CD4-positive, alpha-beta T cell treated with Interleukin-17A for 1 hour (primary cell): ENCODE measurements around the gene SFT2D3.

ENCODE experiments used
- DNase-seq: peaks from one replicate; pipeline ENCODE4 v3.0.0-alpha.2; 2020

The SFT2D3 gene

DNA sequence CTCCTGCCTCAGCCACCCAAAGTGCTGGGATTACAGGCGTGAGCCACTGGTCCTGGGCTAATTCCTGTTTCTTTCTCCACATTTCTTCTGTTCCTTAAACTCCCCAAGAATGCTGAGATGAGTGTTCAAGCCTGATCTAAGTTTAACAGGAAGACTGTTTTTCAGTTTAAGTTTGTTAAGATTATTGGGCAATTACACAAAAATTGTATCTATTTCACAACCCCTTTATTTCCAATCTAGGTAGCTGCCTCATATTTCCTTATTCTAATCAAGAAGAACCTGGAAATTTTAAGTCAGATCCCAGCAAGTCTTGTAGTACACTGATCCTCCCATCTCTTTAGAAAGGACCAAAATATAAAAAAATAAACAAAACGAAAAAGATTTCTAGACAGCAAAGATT, 11.7 kb downstream of the SFT2D3 start:
- DNase-seq: no peak

DNA sequence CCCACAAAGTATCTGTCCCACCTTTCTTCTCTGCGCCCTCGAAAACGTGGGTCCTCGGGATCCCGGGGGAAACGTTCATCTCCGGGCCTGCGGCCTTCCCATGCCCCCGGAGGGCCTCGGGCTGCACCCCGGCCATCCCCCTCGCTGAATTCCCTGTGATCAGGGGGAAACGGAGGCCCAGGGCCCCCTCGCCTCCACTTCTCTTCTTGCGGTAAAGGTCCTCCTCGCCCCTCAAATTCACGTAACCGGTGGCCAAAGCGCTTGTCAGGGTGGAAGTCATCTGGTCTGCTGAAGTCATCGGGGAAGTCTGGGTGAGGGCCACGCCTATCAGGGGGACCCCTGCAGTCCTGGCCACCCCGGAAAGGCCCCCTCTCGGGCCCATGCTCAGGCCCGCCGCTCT, 12.3 kb downstream of the SFT2D3 start:
- no peak for DNase-seq

DNA sequence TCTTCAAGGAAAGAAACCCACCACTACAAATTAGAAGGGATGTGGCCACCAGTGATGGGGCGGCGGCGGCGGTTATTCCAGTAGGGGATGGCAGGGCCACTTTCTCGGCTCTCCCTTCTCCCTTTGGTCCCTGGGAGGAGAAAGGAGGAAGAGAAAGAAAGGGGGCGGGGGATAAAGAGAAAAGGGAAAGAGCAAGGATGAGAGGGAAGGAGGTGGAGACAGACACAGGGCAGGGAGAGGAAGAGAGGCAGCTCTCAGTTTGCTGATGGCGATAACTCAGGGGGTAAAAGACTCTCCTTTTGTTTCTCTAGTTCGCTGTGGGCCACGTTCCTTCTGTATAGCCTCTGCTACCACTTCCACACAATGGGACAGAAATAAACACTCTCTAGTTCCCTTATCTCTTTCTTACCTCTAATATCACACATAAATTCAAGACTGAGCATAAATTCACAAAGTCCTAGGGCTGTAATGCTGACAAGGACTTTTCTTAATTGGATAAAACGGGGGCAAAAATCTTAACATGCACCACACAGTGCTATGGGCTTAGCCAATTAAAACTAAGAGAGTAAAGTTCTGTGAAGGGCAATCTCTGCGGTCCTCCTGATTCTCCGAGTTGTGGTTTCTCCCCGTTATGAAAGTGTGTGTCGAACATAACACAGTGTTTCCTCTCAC, 14.6 kb downstream of the SFT2D3 start:
- DNase-seq: no peak

DNA sequence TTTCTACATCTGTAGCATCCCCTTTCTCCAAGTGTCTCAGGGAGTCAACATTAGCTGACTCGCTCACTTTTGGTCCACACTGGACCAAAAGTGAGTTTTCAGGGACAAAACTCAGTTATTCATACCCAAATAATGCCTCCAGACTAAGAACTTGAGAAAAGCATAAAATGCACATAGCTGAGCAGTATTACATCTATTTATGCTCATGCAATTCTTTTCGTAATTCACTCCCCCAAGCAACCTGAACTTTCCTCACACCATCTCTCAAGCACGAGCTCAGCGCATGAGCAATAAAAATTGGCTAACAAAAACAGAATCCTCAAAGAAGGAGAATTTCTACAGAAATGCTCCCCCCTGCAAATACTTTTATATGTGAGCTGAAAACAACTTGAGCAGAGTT, 17.0 kb downstream of the SFT2D3 start:
- DNase-seq: no peak

DNA sequence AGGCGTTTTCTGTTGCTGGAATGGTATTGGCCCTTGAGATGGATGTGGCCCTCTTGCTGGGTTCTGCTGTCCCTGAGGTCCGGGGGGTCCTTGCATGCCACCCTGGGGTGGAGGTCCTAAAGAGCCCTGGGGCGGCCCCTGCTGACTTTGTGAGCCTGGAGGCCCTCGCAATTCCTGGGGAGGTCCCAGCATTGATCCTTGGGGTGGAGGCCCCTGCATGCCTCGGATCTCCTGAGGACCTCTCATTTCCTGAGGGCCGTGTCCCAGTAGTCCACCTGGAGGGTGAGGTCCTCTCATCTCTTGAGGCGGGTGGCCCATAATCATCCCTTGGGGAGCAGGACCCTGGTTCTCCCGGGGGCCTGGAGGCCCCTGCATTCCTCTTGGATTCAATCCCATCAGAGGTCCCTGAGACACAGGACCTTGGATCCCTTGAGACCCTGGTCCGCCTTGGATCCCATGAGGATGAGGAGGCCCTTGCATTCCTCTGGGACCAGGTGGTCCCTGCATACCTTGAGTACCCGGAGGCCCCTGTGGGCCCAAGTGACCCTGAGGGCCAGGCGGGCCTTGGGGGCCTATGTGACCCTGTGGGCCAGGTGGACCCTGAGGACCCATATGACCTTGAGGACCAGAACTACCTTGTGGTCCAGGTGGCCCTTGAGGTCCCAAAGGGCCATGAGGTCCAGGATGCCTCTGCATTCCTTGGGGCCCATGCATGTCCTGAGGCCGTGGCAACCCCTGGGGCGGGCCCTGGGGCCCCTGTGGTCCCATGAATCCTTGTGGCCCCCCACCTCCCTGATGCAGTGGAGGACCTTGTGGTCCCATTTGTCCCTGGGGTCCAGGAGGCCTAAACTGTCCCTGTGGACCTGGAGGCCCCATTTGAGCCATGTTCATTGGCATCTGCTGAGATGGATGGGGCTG, 18.3 kb downstream of the SFT2D3 start:
- no peak for DNase-seq

DNA sequence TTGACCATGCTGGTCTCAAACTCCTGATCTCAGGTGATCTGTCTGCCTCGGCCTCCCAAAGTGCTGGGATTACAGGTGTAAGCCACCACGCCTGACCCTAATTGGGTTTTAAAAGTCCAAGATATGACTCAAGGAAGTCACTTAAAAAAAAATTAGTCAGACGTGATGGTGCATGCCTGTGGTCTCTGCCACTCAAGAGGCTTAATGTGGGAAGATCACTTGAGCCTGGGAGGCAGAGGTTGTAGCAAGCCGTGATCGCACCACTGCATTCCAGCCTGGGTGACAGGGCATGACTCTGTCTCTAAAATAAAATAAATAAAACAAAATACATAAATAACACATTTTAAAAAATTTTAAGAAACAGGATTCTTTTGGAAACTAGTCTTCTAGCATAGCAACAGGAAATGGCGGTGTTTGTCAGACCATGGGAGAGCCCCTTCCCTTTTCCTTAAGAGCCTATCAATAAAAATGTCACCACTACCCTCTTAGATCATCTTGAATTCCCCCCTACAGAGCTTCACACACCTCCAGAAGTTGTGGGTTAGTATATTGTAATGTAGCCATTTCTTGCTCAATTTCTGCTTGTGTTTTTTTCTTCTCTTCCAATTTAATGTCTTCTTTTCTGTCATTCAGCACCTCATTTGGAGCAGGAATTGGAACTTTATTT, 20.1 kb downstream of the SFT2D3 start:
- no peak for DNase-seq

DNA sequence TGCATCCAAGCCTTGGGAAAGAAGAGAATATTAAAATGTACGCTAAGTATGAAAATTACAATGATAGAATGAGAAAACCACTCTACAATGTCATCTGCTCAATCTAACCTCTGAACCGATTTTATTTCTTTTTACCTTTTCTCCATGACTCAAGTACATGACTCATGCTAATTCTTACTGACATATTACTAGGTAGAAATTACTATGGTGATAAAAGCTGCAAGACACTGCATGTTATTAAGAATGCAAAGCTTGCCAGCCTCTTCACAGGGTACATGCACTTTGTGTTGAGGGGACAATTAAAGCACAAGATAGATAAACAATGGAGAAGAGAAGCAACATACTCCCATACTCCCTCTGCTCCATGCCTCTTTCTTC, 20.7 kb downstream of the SFT2D3 start:
- no peak for DNase-seq

DNA sequence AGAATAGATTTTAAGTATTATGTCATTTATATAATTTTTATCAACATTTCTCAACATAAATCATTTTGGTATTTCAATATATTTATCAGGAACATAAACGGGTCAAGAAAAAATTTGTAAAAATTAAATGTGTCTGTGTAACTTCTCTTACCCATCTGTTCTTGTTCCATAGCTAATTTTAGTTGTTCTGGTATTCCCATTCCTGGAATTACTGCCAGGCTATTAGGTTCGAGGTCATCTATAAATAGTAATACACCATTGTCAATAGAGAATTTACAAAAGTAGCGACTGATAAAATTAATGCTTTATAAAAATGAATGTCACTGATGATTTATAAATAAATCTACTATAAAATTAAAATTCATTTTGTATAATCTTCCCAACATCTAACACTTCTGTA, 21.5 kb downstream of the SFT2D3 start:
- no peak for DNase-seq

DNA sequence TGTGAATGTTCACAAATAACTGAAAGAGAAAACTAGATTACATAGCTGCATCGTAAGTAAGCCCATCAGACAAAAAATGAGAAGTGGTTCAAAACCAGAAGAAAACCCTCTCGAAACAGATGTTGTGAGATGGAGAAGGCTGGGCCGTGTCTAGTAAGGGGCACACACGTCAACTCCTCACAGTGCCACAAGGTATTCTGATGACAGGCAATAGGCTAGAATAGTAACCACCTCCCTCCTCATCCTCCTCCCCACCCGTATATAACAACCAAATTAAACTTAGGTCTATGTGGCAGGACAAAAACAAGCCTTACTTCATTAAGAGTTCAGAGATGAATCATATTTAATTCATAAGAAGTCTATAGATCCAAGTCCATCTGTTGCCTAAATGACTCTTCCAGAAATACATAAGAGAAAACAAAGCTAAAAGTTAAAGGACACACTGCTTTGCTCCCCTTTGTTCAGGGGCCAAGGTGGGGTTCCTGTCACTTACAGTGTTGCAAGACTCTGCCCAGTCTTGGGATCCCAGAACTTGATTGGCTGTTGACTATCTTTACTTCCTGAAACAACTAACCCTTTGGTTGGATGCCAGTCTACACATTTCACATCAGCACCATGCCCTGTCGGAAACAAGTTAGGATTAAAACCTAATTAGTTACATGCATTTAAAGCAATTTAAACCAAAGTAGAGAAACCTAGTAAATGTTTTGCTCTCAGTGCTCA, 25.0 kb downstream of the SFT2D3 start:
- DNase-seq: no peak

DNA sequence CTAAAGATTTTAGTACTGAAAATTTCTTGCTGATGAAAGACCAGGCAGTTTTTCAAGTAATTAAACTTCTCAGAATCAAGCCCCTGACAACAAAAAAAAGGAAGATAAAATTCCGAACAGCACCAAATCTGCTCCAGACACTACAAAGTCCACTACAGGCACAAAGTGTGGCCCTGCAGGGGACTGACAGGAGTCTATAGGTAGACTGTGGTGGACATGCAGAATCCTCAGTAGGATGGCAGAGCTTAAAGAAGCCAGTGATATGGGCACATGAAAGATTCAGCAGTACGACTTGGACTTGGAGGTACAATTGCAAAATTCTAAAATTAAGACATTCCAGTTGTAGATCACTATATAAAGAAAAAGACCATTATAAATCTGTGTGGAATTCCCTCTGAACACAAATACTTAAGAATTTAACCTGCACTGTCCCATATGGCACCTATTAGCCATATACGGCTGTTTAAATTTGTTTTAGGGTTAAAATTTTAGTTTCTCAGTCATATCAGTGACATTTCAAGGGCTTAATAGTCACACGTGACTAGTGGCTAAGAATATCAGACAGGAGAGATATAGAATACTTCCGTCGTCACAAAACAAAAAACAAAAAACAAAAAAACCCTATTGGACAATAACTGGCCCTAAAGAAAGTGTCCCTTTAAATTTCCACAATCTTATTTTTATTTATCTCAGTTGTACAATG, 32.0 kb downstream of the SFT2D3 start:
- DNase-seq: no peak

DNA sequence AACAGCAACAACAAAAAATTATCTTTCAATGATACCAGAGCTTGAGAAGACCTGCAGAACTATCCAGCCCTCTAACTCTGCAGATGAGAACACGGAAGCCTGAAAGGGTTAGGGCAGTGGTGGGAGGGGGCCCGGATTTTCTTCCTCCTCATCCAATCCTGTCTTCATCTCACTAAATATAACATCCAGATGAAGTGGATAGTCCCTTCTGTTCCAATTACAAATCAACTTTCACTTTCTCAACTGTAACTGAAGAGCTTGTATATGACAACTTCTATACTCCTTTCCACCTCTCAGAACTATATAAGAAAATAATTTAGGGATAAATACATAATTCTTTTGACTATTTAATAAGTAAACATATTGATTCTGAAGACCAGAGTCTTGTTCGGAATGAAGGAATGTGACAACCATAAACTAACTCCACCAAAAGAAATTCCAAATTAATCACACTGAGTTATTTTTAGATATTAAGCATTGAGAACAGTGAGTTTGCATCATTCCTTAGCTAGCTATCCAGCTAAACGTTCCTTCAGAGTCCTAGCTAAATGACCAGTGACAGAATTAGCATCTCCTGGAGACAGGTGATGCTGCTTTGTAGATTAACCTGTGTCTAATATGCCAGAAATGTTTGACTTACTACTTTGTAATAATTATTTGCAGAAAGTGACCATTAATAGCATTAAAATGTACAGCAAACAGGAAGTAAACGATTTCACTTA, 32.7 kb downstream of the SFT2D3 start:
- no peak for DNase-seq

DNA sequence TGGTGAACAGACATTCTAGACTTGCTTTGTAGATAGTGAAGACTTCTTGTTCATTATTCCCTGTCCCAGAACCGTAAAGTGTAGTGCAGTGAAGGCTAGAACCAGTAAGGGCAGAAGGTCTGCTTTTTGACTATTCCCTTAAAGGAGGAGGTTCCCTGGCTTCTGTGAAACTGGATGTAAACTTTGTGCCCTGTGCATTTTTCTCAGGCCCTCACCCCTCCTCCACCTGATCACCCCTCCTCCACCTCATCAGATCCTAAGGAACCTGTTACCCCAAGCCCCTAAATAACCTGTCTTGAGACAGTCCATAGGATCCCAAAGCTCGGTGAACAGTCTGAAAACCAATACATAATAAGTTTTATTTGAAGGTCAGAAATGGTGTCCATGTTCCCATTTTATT, 33.7 kb downstream of the SFT2D3 start:
- no peak for DNase-seq

DNA sequence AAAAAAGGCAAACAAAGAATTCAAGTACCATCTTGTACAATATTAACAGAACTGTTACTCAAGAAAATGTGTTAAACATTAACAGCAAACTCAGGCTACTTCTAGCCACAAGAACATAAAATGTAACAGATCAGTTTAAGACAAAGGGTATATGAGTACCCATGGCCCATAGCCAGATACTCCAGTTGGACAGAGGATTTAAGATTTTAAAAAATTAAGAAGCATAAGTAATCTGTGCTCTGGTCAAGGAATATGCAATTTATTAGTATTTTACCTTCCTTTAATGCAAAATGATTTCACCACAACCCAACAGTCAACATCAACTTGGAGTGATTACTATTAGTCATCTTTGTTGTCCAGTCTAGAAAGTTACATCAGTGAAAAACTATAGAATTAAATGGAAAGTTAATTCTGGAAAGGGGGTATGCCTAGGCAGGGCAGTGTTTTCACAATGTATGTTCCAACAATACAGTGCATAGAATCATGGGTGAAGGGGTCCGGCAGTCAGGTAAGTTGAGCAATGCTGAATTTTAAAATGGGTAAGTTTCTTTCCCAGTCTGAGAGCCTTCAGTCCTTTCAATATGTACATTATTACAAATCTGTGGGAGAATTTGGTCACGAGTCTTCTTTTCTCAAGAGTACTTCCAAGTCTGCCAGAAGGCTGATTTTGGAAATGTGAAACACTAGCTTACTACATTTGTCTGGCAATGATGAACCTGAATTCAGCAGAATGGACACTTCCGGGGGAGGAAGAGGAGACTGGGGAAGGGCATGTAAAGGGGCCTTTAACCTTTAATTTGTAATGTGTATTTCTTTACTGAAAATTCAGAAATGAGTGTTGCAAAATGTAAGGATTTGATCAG, 34.5 kb downstream of the SFT2D3 start:
- no peak for DNase-seq

DNA sequence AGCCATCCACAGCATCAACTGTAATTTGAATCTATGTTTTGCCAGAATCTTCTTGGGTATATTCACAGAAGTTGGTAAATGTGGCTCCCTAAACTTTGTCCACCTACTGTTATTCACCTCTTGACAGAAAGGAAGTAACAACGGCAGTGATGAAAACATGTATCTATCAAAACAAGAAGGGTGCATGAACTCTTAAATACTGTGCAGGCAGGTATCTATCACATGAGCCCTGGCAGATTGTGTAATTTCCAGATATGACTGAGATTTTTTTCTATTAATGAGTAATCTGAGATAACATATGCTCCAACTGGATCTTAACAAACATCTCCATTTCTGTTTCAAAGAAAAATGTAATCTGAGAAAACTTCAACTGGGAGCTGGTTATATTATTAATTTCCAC, 36.6 kb downstream of the SFT2D3 start:
- no peak for DNase-seq

DNA sequence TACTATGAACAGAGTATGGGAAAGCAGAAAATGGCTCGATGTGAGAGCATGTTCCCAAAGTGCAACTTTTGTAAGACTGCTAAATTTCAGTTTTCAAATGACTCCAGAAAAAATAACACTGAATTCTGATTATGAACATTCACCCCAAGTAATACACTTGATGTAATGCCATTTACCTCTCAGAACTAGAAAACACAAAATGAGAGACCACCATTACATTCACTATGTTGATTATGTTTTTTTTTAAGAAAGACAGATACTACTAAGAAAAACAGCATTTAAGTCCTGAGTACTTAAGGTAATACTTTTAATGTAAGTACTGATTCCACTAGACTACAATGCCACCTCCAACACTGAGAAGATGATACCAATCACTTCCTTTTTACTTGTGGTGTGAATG, 38.5 kb downstream of the SFT2D3 start:
- DNase-seq: no peak

DNA sequence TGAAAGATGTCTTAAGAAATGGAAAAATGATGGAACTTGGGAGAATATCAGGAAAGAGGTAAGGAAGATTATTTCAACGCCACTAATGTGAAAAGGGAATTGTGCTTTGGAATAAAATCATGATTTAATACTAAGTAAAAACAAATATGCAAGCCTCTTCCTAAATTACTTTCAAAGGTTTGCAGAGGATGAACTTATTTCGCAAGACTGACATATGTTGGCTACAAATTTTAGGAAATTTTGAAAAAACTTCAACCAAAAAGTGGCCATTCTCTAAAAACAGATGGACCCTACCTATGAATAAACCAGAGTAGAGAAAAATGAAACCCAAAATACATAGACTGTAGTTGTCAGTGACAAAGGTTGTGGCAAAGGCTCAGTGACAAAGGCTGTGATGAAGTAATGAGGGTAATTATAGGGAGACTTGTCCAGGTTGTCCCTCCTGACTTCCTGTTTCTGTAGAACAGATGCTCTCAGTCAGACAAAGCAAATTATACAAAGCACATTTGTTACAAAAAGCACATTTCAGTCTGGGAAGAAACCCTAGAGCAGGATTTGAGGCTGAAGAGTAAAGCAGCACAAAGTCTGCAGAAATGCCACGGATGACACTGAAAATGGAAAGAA, 39.5 kb downstream of the SFT2D3 start:
- no peak for DNase-seq

DNA sequence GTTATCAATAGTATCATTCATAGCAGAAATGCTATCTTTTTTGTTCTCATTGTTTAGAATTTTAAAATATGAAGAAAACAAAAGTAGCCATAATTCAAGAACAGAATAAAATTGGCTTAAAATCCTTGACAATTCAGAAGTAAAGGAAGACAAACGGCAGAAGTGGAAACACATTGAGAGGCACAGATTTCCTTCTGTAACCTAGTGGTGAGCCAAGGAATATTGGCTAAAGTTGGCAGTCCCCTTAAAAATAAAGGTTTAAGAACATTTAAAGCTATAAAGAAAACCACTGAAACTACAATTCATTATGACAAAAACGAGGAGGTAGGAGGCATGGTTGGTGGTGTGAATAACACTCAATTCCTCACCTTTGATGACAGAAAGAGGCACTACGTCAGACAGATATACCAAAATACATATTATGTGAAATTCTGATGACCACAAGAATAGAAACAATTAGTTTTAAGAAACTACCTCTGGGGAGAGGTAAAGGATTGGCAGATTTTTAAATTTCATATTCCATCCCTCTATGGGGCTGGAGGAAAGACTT, 42.3 kb downstream of the SFT2D3 start:
- no peak for DNase-seq

DNA sequence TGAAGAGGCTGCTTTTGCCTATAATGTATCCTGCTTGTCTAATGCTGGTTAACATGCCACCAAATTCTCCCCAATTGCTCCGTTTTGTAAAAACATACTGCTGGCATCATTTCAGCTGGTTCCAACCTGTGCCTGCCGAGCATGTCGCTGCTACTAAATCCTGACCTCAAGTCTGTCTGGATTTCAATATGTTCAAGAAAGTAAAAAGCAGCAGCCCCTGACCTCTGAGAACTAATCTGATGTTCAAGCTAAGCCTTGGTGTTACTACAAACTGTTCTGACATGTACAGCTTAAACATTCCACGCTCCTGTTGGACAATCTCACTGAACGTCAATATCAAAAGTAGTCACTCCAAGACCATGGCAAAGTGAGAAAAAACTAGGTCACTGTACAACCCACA, 46.3 kb downstream of the SFT2D3 start:
- DNase-seq: no peak

DNA sequence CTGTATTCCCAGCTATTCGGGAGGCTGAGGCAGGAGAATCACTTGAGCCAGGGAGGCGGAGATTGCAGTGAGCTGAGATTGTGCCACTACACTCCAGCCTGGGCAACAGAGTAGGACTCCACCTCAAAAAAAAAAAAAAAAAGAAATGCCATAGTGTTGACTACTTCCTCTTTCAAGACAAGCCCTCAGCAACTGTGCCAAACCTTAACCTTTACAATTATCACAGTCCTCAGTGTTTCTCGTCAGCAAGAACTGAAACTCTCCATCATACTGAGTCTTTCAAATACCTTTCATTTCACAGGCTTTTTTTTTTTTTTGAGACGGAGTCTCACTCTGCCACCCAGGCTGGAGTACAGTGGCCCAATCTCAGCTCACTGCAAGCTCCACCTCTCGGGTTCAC, 48.2 kb downstream of the SFT2D3 start:
- DNase-seq: peak; percentile 1

DNA sequence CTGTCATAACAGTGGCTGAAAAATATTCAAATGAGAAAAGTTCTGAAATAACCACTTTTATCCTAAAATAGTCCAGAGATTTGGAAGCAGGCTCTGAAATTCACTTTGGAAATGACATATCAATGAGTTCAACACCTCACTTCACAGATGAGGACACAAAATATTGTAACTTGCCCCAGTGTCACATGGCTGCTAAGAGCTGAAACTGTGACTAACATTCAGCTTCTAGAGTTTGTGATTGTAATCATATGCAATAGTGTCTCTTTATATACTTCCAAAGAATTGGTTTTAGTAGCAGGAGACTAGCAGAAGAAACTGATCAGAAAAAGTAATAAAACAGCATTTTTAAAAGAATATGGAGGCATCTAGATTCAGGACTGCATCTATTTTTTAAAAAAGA, 52.1 kb downstream of the SFT2D3 start:
- no peak for DNase-seq
